ENCODE results near the gene BMPER. TPM values are rescaled to one million over a fixed set of nuclear protein-coding genes. Genes with fewer than 3 reads are reported as not detected.

The BMPER gene
- total RNA-seq, 4 donors from 2014 or later, result 0.25 to 2.3 (median 0.96) TPM

GRCh38 chr7:34104115-34104514, 198.8 kb downstream of the BMPER start:
- Histone ChIP-seq H3K27ac (no peak overlapping the region), H3K4me3 (replicated peaks in 1 of 3) (no peak overlapping the region), H3K9me3 (no peaks in the 10 kb centered on the region), H3K36me3 (no peaks in the 10 kb centered on the region), H3K4me1 (no peaks in the 10 kb centered on the region), H3K27me3 (no peaks in the 10 kb centered on the region)
- no peak for DNase-seq
- 72 to 78% methylated on average over 6 of the region's 6 CpGs for WGBS, 2 donors
- intact Hi-C loops (cut with DNase I), result no loop called here
- TF ChIP-seq POLR2A (IDR thresholded peaks at IDR 0.05) (no peak), CTCF (IDR thresholded peaks at IDR 0.05) (no peak)

- Histone ChIP-seq H3K9me3 (no peaks in the 10 kb centered on the region), H3K27ac (no peak overlapping the region), H3K4me3 (replicated peaks in 1 of 3) (no peak overlapping the region), H3K27me3 (no peaks in the 10 kb centered on the region), H3K4me1 (no peaks in the 10 kb centered on the region), H3K36me3 (no peaks in the 10 kb centered on the region)
- intact Hi-C loops (cut with DNase I), result no loop called here
- 95 to 100% methylated on average over 1 of the region's 1 CpG for WGBS, 2 donors
- no peak for TF ChIP-seq POLR2A (IDR thresholded peaks at IDR 0.05)
- no peak for TF ChIP-seq CTCF (IDR thresholded peaks at IDR 0.05)
- no peak for DNase-seq
These were observed 199.7 kb downstream of the BMPER start for GRCh38 chr7:34104992-34105391.

- WGBS, 2 donors, result 60 to 78% methylated on average over 5 of the region's 5 CpGs
- Histone ChIP-seq H3K27ac (no peak overlapping the region), H3K4me3 (replicated peaks in 1 of 3) (no peak overlapping the region), H3K9me3 (no peaks in the 10 kb centered on the region), H3K4me1 (no peaks in the 10 kb centered on the region), H3K36me3 (no peaks in the 10 kb centered on the region), H3K27me3 (no peaks in the 10 kb centered on the region)
- TF ChIP-seq CTCF (IDR thresholded peaks at IDR 0.05) (no peak), POLR2A (IDR thresholded peaks at IDR 0.05) (no peak)
- intact Hi-C loops (cut with DNase I), result no loop called here
- DNase-seq, result no peak
These were observed 201.9 kb downstream of the BMPER start for GRCh38 chr7:34107276-34107675.

GRCh38 chr7:34108165-34108564, 202.8 kb downstream of the BMPER start:
- TF ChIP-seq CTCF (IDR thresholded peaks at IDR 0.05), result no peak
- TF ChIP-seq POLR2A (IDR thresholded peaks at IDR 0.05), result no peak
- Histone ChIP-seq H3K27me3 (no peaks in the 10 kb centered on the region), H3K27ac (no peak overlapping the region), H3K4me1 (no peaks in the 10 kb centered on the region), H3K36me3 (no peaks in the 10 kb centered on the region), H3K4me3 (replicated peaks in 1 of 3) (no peak overlapping the region), H3K9me3 (no peaks in the 10 kb centered on the region)
- no peak for DNase-seq
- WGBS, 2 donors, result 92 to 97% methylated on average over 4 of the region's 4 CpGs
- intact Hi-C loops (cut with DNase I), result no loop called here

GRCh38 chr7:34109936-34110780, 204.8 kb downstream of the BMPER start:
- 49% methylated on average over 8 of the region's 8 CpGs for WGBS, 2 donors
- DNase-seq, result no peak
- Histone ChIP-seq H3K27me3 (no peaks in the 10 kb centered on the region), H3K4me3 (replicated peaks in 1 of 3) (no peak overlapping the region), H3K4me1 (no peaks in the 10 kb centered on the region), H3K27ac (no peak overlapping the region), H3K36me3 (no peaks in the 10 kb centered on the region), H3K9me3 (no peaks in the 10 kb centered on the region)
- intact Hi-C loops (cut with DNase I), result no loop called here
- TF ChIP-seq POLR2A (IDR thresholded peaks at IDR 0.05) (no peak), CTCF (IDR thresholded peaks at IDR 0.05) (no peak)

Data from thyroid gland (tissue), 4 donors.